SK-N-SH (cell line): ENCODE results near the gene LRRC59. TPM values are rescaled to one million over a fixed set of nuclear protein-coding genes. Genes with fewer than 3 reads are reported as not detected.

Source experiments
- CTCF ChIA-PET: fragments of 300-600, 350-600 bp; formaldehyde crosslinking; extraction: SDS; loops from one replicate; lab custom pipeline; 2021; lab: Yijun Ruan, JAX
- POLR2A ChIA-PET: fragments of 350-600 bp; sonication (Branson Sonifier 250); formaldehyde crosslinking; extraction: SDS; loops from one replicate; lab custom pipeline; 2020; ENCODE audit warnings: antibody characterized with exemption, inconsistent platforms; lab: Yijun Ruan, JAX
- DNase-seq: peaks from one replicate; pipeline ENCODE4 v3.0.0; 2012
- H2AFZ ChIP-seq: fragments of 200-600 bp; sonication (generic); 2 replicates; pipeline ENCODE4 v1.8.1; 2016; ENCODE audit warnings: antibody characterized with exemption, mild to moderate bottlenecking, low read depth
- H3F3A ChIP-seq: fragments of 200-600 bp; sonication (generic); replicated peaks from 2 replicates; pipeline ENCODE3; 2016; ENCODE audit warnings: antibody characterized with exemption, mild to moderate bottlenecking; ENCODE audit not compliant: insufficient read depth
- H3K27ac ChIP-seq, 2 experiments: fragments of 200-500 bp in 1 of 2; fragments of 200-600 bp in 1 of 2; sonication (Bioruptor generic) in 1 of 2; sonication (generic), shearing (Covaris generic) in 1 of 2; 2 replicates each; pipeline versions ENCODE4 v1.5.1 to v1.6.1; 2014 to 2016; ENCODE audit warnings: low read depth in 2 of 2, inconsistent platforms in 1 of 2, low read length in 1 of 2, mild to moderate bottlenecking in 1 of 2, mixed read lengths in 1 of 2
- H3K27me3 ChIP-seq: fragments of 200-600 bp; sonication (generic), shearing (Covaris generic); 2 replicates; pipeline ENCODE4 v1.6.1; 2016; ENCODE audit warnings: mixed run types; ENCODE audit not compliant: insufficient read depth
- H3K36me3 ChIP-seq, 2 experiments: fragments of 200-500 bp in 1 of 2; fragments of 200-600 bp in 1 of 2; sonication (Bioruptor generic) in 1 of 2; sonication (generic) in 1 of 2; replicated peaks in 1 of 2; 2 replicates each; pipeline versions ENCODE3 to v1.5.1; 2014 to 2016; ENCODE audit warnings: low read length in 1 of 2, mild to moderate bottlenecking in 1 of 2; ENCODE audit not compliant: insufficient read depth in 2 of 2, control insufficient read depth in 1 of 2
- H3K4me1 ChIP-seq, 2 experiments: fragments of 200-500 bp in 1 of 2; fragments of 200-600 bp in 1 of 2; sonication (Bioruptor generic) in 1 of 2; sonication (generic), shearing (Covaris generic) in 1 of 2; 2 replicates each; pipeline versions ENCODE4 v1.5.1 to v1.6.1; 2014 to 2016; ENCODE audit warnings: low read depth in 1 of 2, low read length in 1 of 2, mixed run types in 1 of 2; ENCODE audit not compliant: insufficient read depth in 2 of 2, control insufficient read depth in 1 of 2
- H3K4me2 ChIP-seq: fragments of 200-600 bp; sonication (generic), shearing (Covaris generic); 2 replicates; pipeline ENCODE4 v1.6.1; 2017; ENCODE audit warnings: mixed run types
- H3K4me3 ChIP-seq, 2 experiments: fragments of 200-500 bp in 1 of 2; fragments of 200-600 bp in 1 of 2; sonication (Bioruptor generic) in 1 of 2; sonication (generic), shearing (Covaris generic) in 1 of 2; 2 replicates each; pipeline versions ENCODE4 v1.5.1 to v1.8.1; 2014 to 2016; ENCODE audit warnings: low read depth in 2 of 2, inconsistent platforms in 1 of 2, low read length in 1 of 2, mild to moderate bottlenecking in 1 of 2, mixed read lengths in 1 of 2, moderate library complexity in 1 of 2
- H3K79me2 ChIP-seq: fragments of 200-600 bp; sonication (generic); 2 replicates; pipeline ENCODE4 v1.8.1; 2017; ENCODE audit warnings: mild to moderate bottlenecking; ENCODE audit not compliant: insufficient read depth
- H3K9ac ChIP-seq: fragments of 200-600 bp; sonication (generic); 2 replicates; pipeline ENCODE4 v1.6.1; 2017; ENCODE audit warnings: mixed run types
- H3K9me2 ChIP-seq: fragments of 200-600 bp; sonication (generic); 2 replicates; pipeline ENCODE4 v1.6.1; 2017; ENCODE audit warnings: mixed run types
- H3K9me3 ChIP-seq: fragments of 200-600 bp; sonication (generic); 2 replicates; pipeline ENCODE4 v1.6.1; 2017; ENCODE audit warnings: mixed run types, mild to moderate bottlenecking, moderate library complexity
- H4K20me1 ChIP-seq: fragments of 200-600 bp; sonication (generic); 2 replicates; pipeline ENCODE4 v1.6.1; 2017; ENCODE audit warnings: mild to moderate bottlenecking, mixed run types; ENCODE audit not compliant: insufficient read depth
- ELF1 ChIP-seq: IDR thresholded peaks from 2 replicates; pipeline ENCODE4 v1.4.0; 2012
- EZH2phosphoT487 ChIP-seq: fragments of 200-600 bp; sonication (generic); IDR thresholded peaks from 2 replicates; pipeline ENCODE4 v1.6.1; 2017; ENCODE audit warnings: low read depth, mixed run types, mild to moderate bottlenecking, antibody characterized with exemption, moderate library complexity, borderline replicate concordance
- FOSL2 ChIP-seq: IDR thresholded peaks from 2 replicates; pipeline ENCODE4 v1.4.0; 2012; ENCODE audit warnings: low read depth, mild to moderate bottlenecking, moderate library complexity, borderline replicate concordance
- GATA2 ChIP-seq: sonication (generic); formaldehyde crosslinking; IDR thresholded peaks from 2 replicates; pipeline ENCODE4 v1.5.0; 2020; ENCODE audit warnings: mild to moderate bottlenecking, missing genetic modification reagents
- MXI1 ChIP-seq: IDR thresholded peaks from 2 replicates; pipeline ENCODE4 v1.6.1; 2012; ENCODE audit warnings: mild to moderate bottlenecking, low read depth, low read length, improper control_type of control experiment
- NFIC ChIP-seq: IDR thresholded peaks from 2 replicates; pipeline ENCODE4 v1.4.0; 2012; ENCODE audit warnings: borderline replicate concordance
- PBX3 ChIP-seq: IDR thresholded peaks from 2 replicates; pipeline ENCODE4; 2012
- POLR2AphosphoS5 ChIP-seq: IDR thresholded peaks from 2 replicates; pipeline ENCODE4 v1.6.1; 2012; ENCODE audit warnings: low read depth, low read length
- RAD21 ChIP-seq: IDR thresholded peaks from 2 replicates; pipeline ENCODE4 v1.6.1; 2012; ENCODE audit warnings: mild to moderate bottlenecking, low read length
- REST ChIP-seq: IDR thresholded peaks from 2 replicates; pipeline ENCODE4 v1.6.1; 2012; ENCODE audit warnings: mild to moderate bottlenecking, low read depth, low read length, moderate library complexity
- SMC3 ChIP-seq: IDR thresholded peaks from 2 replicates; pipeline ENCODE4 v1.6.1; 2012; ENCODE audit warnings: low read depth, low read length, improper control_type of control experiment
- TCF12 ChIP-seq: IDR thresholded peaks from 2 replicates; pipeline ENCODE4 v1.4.0; 2012
- YY1 ChIP-seq: IDR thresholded peaks from 2 replicates; pipeline ENCODE4 v1.4.0; 2012; ENCODE audit warnings: low read depth, mild to moderate bottlenecking
- ZBTB33 ChIP-seq: IDR thresholded peaks from 2 replicates; pipeline ENCODE4 v1.4.0; 2012; ENCODE audit warnings: low read depth, borderline replicate concordance
- WGBS: methylation state at CpG from one replicate; pipeline ENCODE4 v1.1.6; 2017; ENCODE audit warnings: low lambda C conversion rate; 5-methylcytosine and 5-hydroxymethylcytosine counted together
- polyA plus RNA-seq, 3 experiments: library from polyadenylated mRNA; depleted of rRNA; stranded (reverse); fragments of >200 nt; gene quantifications; 2 replicates each; pipeline ENCODE4 v1.2.3, GENCODE V29; 2012

LRRC59 gene
- polyA plus RNA-seq, 1 of the 3 experiments (the other 2 are of a cell fraction): 137 TPM

- TF ChIP-seq NFIC (no peak), REST (no peak), ELF1 (no peak), RAD21 (no peak), EZH2phosphoT487 (no peak), GATA2 (CRISPR knock-in tag) (no peak), POLR2AphosphoS5 (no peak), TCF12 (no peak), MXI1 (no peak)
- TF ChIP-seq, all 33 proteins: peak for 0
Observed at GRCh38 chr17:50355336-50355700, 42.0 kb downstream of the LRRC59 start (continued).

- no peaks in the 10 kb centered on the region for H3F3A ChIP-seq
- H3K4me2 ChIP-seq: no peak overlapping the region
- no peak overlapping the region for H3K27ac ChIP-seq
- POLR2A ChIA-PET: interaction anchor here (1.1 kb wide), 1 partner anchor 9 kb away, joined by 5 read pairs; the partner anchor contains the start of gene XYLT2
- H3K4me3 ChIP-seq: no peak overlapping the region
- peaks cover 0 to 9% of the 10 kb centered on the region in 2 experiments; a peak in 1 of 4 replicates for H3K4me1 ChIP-seq
- peaks cover 25% of the 10 kb centered on the region; the same call in 1 of the 2 replicates for H3K79me2 ChIP-seq
- H3K9me2 ChIP-seq: no peaks in the 10 kb centered on the region
- peaks cover 16% of the 10 kb centered on the region; the same call in 1 of the 2 replicates for H4K20me1 ChIP-seq
- H3K9ac ChIP-seq: no peak overlapping the region
- CTCF ChIA-PET: interaction anchor here (1.4 to 1.8 kb wide), 2 partner anchors 13 to 125 kb away, joined by 4 to 7 read pairs; no protein-coding TSS in a partner anchor
- no peak for DNase-seq
- 98% methylated on average over 13 of the region's 13 CpGs for WGBS
- peaks cover 43 to 58% of the 10 kb centered on the region in 2 experiments for H3K36me3 ChIP-seq
- TF ChIP-seq NFIC (no peak), YY1 (no peak), FOSL2 (no peak), PBX3 (no peak), POLR2AphosphoS5 (no peak), ZBTB33 (no peak), SMC3 (no peak)
- no peaks in the 10 kb centered on the region for H3K9me3 ChIP-seq
- H2AFZ ChIP-seq: no peak overlapping the region
- H3K27me3 ChIP-seq: no peaks in the 10 kb centered on the region
Observed at GRCh38 chr17:50354776-50355175, 42.5 kb downstream of the LRRC59 start.
